OCI-LY7 (cell line): Measurements from ENCODE around the gene MAP3K5.

ENCODE experiments used
- EZH2phosphoT487 ChIP-seq: fragments of 200-600 bp; sonication (generic); IDR thresholded peaks from 2 replicates; pipeline ENCODE4 v1.6.1; 2018; ENCODE audit warnings: low read depth, borderline replicate concordance, mild to moderate bottlenecking, mixed run types, antibody characterized with exemption, low read length, moderate library complexity, mixed read lengths
- TF ChIP-seq, protein P1 (sequence below): fragments of 200-600 bp; sonication (generic); conservative IDR thresholded peaks from 2 replicates; pipeline ENCODE4 v1.5.1; 2014; ENCODE audit warnings: mild to moderate bottlenecking, antibody characterized with exemption, low read length, moderate library complexity, mixed read lengths

DNA sequence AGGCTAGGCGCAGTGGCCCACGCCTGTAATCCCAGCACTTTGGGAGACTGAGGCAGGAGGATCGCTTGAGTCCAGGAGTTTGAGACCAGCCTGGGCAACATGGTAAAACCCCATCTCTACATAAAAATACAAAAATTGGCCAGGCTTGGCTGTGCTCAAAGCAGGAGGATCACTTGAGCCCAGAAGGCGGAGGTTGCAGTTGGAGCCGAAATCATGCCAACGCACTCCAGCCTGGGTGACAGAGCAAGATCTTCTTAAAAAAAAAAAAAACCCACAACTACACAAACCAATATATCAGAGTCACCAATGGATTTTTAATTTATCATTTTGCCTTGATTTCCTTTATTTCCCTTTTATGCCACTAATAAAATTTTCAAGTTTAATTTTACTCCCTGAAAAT, 9.3 kb downstream of the MAP3K5 start:
- TF ChIP-seq, protein P1, sequence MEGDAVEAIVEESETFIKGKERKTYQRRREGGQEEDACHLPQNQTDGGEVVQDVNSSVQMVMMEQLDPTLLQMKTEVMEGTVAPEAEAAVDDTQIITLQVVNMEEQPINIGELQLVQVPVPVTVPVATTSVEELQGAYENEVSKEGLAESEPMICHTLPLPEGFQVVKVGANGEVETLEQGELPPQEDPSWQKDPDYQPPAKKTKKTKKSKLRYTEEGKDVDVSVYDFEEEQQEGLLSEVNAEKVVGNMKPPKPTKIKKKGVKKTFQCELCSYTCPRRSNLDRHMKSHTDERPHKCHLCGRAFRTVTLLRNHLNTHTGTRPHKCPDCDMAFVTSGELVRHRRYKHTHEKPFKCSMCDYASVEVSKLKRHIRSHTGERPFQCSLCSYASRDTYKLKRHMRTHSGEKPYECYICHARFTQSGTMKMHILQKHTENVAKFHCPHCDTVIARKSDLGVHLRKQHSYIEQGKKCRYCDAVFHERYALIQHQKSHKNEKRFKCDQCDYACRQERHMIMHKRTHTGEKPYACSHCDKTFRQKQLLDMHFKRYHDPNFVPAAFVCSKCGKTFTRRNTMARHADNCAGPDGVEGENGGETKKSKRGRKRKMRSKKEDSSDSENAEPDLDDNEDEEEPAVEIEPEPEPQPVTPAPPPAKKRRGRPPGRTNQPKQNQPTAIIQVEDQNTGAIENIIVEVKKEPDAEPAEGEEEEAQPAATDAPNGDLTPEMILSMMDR = no peak
- TF ChIP-seq EZH2phosphoT487 = no peak
